Cerebellar nuclear complex (tissue), 1 donor: Measurements from ENCODE around the gene SORCS2.
"Not testable (repeated sequence)": the region's sequence is repeated elsewhere in the genome, so short reads cannot be mapped to it uniquely, and the experiment has no call there.

ENCODE experiments used
- DNase-seq, 2 experiments: peaks; one replicate each; lab custom pipeline; 2025; lab: John Stamatoyannopoulos, UW

SORCS2 gene

DNA sequence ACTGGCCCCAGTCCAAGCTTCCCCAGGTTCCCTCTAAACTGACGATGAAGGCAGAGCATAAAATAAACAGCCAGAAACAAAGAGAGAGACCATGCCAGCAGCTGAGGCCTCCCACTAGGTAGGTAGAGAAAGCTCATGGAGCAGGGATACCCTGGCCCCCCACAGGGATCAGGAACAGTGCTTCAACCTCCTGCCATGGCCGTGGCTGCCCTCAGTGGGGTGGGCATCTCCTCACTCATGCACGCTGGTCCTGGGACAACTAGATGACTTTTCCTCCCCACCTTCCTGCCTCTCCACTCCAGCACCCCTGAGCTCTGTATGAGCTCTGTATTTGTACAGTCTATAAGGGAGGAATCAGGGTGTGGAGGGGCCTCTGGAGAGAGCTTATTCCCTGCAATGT is 360.1 kb downstream of the SORCS2 start:
- DNase-seq: no peak

DNA sequence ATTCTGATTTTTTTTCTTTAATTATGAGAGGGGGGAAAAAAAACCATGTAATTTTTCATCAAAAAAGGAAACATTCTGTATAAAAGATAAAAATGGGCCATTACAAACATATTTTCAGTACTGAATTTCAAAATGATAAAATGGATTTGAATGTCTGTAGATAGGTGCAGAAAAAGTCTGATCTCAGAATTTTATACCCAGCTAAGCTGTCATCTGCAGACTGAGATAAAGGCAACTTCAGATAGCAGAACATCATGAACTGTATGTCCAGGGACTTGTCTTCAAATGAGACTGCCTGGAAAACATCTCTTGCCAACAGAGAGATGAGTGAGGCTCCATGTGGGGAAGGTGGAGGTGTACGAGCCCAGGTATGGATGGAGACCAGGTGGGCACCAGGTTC is 360.9 kb downstream of the SORCS2 start:
- no peak for DNase-seq

DNA sequence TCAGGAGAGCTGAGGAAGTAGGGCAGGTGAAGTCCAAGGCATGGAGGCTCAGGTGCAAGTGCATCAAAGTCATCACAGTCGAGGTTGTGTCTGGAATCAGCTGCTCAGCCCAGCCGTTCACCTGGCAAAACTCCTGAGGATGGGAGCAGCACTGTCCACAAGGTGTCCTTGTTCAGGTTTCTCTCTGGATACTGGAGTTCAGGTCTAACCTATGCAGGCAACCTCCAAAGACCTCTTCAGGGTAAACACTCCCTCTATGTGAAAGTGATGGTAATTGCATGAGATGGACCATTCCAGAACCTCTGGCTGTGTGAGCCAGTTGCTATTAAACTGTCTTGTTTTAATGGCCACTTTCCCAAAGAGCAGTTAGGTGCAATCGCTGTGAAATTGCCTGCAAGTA is 362.6 kb downstream of the SORCS2 start:
- DNase-seq: no peak

DNA sequence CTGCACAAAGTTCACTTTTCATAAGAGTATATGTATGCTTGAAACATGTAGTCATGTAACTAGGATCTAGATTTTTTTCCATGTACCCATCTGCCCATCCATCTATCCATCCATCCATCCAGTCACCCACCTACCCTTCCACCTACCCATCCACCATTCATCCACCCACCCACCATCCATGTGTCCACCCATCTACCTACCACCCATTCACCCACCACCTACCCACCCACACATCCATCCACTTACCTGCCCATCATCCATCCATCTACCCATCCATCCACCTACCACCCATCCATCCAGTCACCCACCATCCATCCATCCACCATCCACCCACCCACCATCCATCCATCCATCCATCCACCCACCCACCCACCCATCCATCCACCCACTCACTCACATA is 364.2 kb downstream of the SORCS2 start:
- no peak for DNase-seq

DNA sequence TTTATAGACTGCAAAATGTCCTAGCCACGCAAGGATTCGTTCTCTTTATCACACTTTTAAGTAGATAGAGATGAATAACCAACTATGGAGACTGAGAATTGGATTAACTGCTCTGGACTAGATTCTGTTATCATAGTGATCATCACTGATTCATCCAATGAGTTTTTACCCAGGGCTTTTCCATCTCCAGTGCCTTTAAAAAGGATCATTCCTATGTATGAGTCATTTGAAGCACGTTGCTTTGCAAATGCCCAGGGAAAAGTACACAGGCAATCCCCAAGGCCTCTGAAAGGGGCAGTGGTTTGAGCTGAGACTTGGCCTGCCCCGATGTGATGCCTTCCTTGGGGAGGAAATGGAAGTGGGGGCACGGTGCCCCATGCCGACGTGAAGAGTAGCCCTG is 365.1 kb downstream of the SORCS2 start:
- no peak for DNase-seq

DNA sequence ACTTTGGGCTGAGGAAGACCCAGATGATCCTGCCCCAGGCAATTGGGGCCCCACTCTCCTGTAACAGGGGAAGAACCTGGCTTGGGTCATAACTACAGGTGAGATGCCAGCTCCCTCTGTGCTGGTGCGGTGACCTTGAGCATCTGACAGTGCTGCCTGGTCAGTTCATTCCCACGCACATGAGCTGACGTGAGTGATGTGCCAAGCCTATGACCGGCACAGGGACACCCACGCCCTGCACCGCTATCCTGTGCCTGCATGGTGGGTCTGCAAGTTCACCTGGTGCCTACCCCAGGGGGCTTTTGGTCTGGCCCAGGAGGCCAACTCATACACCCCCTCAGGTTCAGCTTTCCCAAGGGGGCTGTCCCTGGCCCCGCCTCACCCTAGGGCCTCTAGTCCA is 366.1 kb downstream of the SORCS2 start:
- DNase-seq: no peak

DNA sequence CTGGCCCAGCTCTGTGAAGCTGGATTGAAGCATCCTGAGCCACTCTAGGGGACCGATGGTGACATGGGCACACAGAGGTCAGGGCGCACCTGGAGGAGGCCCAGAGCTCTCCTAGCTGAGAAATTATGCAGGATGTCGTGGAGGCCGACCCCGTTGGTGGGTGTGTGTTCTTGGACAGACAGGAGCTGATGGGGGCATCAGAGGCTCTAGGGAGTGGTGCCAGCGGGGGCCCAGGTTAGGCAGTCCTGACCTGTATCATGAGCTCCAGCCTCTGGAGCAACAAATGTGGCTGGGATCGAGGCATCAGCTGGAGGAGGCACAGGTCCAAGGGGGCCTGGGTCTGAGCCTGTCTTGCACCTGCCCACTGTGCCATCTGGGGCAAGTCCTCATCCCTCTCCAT is 367.0 kb downstream of the SORCS2 start:
- DNase-seq: no peak

DNA sequence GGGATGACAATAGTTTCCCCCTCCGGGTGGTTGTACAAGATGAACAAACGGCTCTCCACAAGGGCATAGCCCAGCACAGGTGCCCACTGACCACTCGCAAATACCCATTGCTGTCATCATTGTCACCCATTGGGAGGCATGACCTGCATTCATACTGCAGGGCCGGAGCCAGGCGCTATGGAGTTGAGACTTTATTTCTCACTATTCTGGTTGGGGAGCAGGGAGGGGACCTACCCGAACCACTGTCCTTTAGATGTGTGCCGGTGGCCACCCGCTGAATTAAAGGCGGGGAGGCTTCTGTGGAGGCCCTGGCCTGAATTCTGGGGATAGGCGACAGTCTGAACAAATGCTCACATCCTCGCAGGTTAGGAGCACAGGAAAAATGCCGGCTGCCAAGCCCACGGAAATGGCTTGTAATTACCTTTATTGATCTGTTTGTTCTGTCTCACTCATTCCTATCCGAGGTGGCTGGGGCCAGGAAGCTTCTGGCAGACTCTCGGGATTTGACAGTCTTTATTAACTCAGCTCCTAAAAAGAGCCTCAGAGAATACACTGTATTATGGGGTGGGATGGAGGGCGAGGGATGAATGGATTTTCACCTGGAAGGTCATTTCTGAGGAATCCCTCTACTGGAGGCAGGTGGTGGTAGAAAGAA is 367.5 kb downstream of the SORCS2 start:
- no peak for DNase-seq

DNA sequence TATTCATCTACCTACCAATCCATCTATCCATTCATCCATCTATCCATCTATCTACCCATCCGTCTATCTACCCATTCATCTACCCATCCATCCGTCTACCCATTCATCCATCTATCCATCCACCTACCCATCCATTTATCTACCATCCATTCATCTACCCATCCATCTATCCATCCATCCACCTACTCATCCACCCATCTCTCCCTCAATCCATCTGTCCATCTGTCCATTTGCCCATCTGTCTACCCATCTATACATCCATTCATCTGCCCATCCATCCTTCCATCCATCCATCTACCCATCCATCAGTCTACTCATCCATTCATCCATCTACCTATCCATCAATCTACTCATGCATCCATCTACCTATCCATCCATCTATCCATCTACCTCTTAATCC is 369.2 kb downstream of the SORCS2 start:
- no peak for DNase-seq

DNA sequence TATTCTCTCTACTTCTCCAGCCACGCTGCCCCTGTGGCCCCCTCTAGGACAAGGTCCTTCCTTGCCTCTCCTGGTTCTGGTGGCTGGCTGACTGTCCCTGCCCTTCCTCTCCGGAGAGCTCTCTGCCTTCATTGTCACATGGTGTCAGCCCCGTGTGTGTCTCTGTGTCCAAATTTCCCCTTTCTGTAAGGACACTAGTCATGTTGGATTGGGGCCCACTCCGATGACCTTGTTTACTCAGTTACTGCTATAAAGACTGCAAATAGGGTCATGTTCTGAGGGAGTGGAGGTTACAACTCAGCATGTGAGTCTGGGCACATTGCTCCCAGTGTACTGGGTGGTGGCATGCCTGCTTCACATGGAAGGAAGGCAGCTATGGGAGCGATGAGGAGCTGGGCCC is 371.9 kb downstream of the SORCS2 start:
- DNase-seq: no peak

DNA sequence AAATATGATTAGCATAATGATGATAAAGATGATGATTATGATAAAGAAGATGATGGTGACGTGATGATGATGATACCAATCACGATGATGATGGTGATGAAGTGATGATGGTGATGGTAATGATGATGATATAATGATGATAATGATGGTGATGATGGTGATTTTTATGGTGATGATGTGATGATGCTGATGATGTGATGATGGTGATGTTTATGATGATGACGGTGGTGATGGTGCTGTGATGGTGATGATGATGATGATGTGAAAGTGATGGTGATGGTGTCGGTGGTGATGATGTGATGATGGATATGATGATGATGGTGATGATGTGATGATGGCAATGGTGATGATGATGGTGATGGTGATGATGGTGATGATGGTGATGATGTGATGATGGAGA is 373.1 kb downstream of the SORCS2 start:
- no peak for DNase-seq

DNA sequence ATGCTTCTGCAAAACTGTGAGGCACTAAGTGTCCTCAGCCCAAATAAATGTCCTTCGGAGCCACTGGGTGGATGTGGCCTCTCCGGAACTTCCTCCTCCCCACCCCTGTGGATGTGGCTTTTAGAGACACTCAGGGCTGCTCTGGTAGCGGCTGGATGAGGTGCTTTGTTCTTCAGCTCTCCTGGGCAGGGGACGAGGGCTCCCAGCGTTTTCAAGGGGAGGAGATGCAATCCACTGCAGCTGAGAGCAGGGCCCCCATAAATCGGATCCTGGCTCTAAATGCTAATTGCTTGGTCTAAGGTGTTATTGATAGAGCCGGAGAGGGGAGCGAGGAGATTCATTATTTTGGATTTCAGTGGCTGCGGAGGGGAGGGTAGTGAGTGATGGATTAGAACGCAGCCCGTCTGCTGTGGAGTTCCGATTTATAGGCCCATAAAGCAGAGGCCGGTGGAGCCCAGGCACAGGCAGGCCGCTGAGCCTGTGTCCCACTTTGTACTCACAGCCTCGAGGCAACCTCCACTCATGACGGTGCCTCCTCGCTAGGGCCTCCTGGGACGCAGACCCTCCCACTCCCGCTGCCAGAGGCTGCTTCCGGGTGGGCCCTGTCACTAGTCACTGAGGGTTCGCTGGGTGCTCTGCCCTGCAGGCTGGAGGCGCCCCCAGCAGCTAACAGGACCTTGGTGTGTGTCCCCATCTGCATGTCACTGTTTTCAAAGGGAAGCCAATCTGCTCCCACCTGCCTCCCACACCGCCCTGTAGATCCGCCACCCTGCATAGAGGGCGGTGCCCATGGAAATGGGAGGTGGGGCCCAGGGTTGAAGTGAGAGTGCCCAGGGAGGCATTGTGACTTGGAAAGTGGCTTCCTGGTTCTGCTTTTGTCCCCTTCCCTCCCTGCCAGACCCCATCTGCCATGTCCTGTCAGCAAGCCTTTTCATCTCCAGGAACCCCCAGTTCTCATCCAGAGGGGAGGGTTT is 377.8 kb downstream of the SORCS2 start:
- no peak for DNase-seq

DNA sequence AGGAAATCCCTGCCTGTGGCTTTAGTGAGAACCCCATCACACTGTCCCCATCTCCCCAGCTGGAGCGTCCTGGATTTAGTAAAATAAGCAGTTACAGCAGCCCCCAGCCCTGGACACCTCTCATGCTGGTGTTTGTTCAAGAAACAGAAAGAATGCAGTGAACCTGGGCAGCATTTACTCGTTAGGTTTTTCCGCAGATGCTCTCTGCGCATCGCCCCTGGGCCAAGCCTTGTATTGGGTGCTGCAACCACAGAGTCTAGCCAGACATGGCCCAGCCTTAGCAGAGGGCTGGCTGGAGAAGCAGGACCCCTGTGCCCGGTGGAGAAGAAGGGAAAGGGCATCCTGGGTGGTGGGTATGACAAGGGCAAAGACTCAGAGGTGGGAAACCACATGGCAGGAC is 378.7 kb downstream of the SORCS2 start:
- DNase-seq: no peak

DNA sequence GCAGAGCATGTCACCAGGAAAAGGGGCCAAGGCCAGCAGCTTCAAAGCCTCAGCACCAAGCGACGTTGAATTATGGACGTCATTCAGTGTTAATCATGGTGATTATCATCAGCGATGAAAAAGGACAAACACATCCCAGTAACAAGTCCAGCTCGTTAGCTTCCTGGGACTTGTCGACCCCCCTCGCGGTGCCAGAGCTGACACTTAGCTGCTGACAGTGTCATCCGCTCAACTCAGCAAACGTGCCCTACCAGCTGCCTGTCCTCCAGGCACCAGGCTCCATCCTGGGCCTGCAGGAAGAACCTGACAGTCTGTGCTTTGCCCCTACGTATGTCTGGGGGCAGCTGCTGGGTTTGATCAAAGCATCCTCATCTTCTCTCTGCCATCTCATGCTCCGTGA is 379.4 kb downstream of the SORCS2 start:
- DNase-seq: no peak

DNA sequence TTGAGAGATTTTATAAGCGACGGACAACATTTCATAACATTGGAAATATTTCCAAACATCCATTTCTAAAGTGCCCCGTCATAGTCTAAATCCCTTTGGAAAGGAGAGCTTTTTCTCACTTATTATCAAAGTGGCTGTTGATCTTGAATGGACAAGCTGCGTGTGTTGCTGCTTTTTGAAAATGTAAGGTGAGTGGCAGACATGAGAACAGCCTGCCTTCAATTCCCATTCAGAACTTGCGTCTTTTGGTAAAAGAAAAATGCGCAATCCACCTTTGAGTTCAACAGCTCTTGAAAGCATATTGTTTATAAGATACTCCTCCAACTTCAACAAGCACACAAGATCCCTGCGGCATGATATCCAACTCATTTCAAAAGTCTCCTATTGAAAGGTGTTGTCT is 380.6 kb downstream of the SORCS2 start:
- no peak for DNase-seq

DNA sequence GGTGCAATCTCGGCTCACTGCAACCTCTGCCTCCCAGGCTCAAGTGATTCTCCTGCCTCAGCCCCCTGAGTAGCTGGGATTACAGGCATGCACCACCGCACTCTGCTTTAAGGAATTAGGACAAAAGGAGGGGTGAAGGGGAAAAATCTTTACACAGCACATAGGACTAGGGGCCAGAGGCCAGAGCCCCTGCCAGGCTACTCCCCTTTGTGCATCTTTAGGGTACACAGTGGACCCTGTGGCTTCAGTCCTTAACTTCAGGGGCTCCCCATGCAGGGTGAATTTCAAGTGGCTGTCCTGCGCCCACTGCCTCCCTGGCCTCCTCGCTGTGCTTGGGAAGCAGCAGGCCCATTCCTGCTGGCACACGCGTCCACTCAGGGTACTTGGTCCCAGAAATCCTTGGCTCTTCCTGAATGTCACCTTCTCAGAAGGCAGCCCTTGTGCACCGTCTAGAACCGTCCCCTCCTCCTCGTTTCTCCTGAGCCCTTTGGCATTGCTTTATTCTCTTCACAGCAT is 381.3 kb downstream of the SORCS2 start:
- DNase-seq: no peak

DNA sequence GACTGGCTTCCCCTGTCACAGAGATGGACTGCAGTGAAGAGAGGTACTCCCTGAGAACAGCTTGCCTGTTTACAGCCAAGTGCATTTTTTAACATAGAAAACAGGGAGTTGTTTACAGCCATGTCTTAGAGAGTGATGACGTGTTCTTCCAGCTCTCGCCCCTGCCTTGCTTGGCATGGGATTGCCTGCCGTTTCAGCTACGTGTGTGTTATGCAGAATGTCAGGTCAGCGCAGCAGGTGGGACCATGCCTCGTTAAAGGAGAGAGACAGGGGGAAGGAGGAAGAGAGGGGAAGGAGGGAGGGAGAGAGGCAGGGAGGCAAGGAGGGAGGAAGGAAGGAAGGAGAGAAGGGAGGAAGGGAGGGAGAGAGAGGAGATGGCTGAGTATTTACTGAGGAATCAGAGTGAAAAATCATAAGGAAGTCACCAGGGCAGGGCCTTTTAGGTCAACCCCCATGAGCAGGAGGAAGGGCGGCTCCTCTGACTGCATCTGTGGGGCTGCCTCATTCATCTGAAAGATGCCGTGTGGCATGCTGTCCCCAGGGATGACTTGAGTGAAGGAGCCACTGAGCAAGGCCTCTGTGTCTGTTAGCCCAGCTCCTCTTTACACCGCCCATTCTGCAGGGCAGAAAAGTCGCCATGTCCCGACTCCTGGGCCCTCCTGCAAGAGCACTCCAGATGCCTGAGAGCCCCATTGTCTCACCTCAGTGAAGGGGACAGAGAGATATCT is 382.1 kb downstream of the SORCS2 start:
- DNase-seq: no peak

DNA sequence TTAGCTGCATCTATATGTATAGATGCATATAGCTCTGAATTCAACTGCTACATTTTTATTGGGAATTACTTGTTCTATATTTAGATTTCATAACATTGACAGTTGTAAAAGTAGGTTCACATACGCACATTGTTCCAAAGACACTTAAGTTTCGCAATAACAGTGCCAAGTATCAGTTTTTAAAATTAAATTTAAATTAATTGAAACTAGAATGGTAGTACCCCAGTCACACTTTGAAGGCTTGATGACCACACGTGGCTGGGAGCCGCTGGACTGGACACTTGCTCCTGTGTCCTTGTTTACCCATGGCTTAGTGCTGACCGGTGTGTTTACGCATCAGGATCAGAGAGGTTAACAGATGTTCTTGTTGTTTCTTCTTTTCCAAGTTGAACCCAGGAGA is 383.1 kb downstream of the SORCS2 start:
- no peak for DNase-seq

DNA sequence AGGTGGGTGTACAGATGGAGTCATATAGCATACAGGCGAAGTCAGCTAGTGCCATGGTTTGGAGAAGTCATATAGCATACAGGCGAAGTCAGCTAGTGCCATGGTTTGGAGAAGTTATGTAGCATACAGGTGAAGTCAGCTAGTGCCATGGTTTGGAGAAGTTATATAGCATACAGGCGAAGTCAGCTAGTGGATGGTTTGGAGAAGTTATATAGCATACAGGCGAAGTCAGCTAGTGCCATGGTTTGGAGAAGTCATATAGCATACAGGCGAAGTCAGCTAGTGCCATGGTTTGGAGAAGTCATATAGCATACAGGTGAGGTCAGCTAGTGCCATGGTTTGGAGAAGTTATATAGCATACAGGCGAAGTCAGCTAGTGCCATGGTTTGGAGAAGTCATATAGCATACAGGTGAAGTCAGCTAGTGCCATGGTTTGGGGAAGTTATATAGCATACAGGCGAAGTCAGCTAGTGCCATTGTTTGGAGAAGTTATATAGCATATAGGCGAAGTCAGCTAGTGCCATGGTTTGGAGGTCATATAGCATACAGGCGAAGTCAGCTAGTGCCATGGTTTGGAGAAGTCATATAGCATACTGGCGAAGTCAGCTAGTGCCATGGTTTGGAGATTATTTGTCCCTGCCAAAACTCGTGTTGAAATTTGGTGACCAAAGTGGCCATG is 385.2 kb downstream of the SORCS2 start:
- DNase-seq: not testable (repeated sequence)

DNA sequence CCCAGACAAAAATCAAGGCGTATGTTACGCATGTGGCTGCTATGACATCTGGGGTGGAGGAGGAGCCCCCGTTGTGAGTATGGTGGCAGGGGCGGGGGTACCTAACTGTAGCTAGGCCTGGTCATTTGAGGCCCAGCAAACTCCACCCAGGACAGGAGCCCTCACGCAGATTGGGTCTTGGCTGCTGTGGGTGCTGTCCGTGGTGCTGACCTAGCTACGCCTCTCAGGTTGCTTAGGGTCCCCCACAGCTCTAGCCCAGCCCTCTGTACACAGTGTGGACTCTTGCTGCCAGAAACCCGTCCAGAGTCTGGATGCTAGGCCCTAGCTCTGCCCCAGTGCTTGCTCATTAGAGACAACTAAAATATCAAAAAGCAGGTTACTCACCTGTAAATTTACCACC is 389.1 kb downstream of the SORCS2 start:
- no peak for DNase-seq

DNA sequence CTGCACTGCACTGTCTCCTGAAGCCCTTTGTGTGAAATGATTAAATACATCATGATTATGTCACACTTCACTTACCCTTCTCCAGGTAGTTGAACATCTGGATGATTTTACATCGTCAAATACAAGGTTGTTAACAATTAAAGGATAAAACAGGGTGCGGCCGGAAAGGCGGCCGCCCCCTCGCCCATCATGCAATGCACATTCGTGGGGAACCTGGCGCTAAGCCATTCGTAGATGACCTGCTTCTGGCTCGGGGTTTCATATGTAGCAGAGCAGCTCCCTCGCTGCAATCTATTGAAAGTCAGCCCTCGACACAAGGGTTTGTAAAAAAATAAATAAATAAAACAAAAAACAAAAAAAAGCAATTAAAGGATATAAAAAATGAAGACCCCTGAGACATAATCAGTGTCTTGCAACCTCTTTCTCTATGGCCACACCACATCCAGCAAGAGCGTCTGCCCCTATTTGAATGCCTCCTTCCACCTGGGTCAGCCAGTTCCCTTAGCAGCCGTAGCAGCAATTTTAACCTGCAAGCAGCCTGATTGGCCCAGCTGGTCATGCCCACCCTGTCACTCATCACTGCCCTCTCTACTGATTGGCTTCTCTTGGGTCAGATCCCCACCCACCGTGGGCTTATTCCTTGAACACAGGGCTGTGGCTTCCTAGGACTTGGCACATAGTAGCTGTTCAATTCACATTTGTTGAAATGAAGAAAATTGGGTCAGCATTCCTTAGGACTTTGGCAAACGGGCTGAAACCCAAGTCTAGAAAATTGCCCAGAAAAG is 390.2 kb downstream of the SORCS2 start:
- DNase-seq: no peak
